ENCODE results near the gene BCL7C.

BCL7C gene

GRCh38 chr16:30888856-30889499, 4.9 kb downstream of the BCL7C start:
- no peak overlapping the region for H2AFZ ChIP-seq (ENCODE audit: low read length)
- no peaks in the 10 kb centered on the region for H3K79me2 ChIP-seq (ENCODE audit: low read length)
- H4K20me1 ChIP-seq (ENCODE audit: insufficient read depth, low read length), result no peaks in the 10 kb centered on the region
- no peak overlapping the region for H3K9ac ChIP-seq (ENCODE audit: low read length)
- H3K27ac ChIP-seq (ENCODE audit: low read length), result no peak overlapping the region
- H3K4me1 ChIP-seq (ENCODE audit: low read length), result peaks cover 7% of the 10 kb centered on the region; the same call in 1 of the 2 replicates
- no peak overlapping the region for H3K4me2 ChIP-seq (ENCODE audit: low read depth, low read length)
- peaks cover 9% of the 10 kb centered on the region; the same call in 1 of the 2 replicates for H3F3A ChIP-seq (ENCODE audit: insufficient read depth, low read length)
- DNase-seq, result no peak
- H3K9me2 ChIP-seq (replicated peaks; ENCODE audit: insufficient read depth, low read length), result no peaks in the 10 kb centered on the region
- H3K27me3 ChIP-seq (replicated peaks; ENCODE audit: insufficient read depth, low read length), result no peaks in the 10 kb centered on the region
- no peaks in the 10 kb centered on the region for H3K36me3 ChIP-seq (replicated peaks; ENCODE audit: insufficient read depth, low read length)
- H3K4me3 ChIP-seq (ENCODE audit: low read length), result no peak overlapping the region
- H3K9me3 ChIP-seq (replicated peaks; ENCODE audit: insufficient read depth, low read length), result no peaks in the 10 kb centered on the region
- no peak for TF ChIP-seq EZH2 (optimal IDR thresholded peaks at IDR 0.05; ENCODE audit: low read depth, low read length)
- no peak for TF ChIP-seq EZH2phosphoT487 (IDR thresholded peaks at IDR 0.05; ENCODE audit: low read length)
- TF ChIP-seq, protein P1, sequence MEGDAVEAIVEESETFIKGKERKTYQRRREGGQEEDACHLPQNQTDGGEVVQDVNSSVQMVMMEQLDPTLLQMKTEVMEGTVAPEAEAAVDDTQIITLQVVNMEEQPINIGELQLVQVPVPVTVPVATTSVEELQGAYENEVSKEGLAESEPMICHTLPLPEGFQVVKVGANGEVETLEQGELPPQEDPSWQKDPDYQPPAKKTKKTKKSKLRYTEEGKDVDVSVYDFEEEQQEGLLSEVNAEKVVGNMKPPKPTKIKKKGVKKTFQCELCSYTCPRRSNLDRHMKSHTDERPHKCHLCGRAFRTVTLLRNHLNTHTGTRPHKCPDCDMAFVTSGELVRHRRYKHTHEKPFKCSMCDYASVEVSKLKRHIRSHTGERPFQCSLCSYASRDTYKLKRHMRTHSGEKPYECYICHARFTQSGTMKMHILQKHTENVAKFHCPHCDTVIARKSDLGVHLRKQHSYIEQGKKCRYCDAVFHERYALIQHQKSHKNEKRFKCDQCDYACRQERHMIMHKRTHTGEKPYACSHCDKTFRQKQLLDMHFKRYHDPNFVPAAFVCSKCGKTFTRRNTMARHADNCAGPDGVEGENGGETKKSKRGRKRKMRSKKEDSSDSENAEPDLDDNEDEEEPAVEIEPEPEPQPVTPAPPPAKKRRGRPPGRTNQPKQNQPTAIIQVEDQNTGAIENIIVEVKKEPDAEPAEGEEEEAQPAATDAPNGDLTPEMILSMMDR (IDR thresholded peaks at IDR 0.05; ENCODE audit: low read length), result no peak

GRCh38 chr16:30887927-30888326, 6.0 kb downstream of the BCL7C start:
- Histone ChIP-seq H4K20me1 (ENCODE audit: insufficient read depth, low read length) (no peaks in the 10 kb centered on the region), H2AFZ (ENCODE audit: low read length) (no peak overlapping the region), H3K36me3 (replicated peaks; ENCODE audit: insufficient read depth, low read length) (no peaks in the 10 kb centered on the region), H3K79me2 (ENCODE audit: low read length) (no peaks in the 10 kb centered on the region), H3K27me3 (replicated peaks; ENCODE audit: insufficient read depth, low read length) (no peaks in the 10 kb centered on the region), H3K27ac (ENCODE audit: low read length) (no peak overlapping the region), H3F3A (ENCODE audit: insufficient read depth, low read length) (0 out of 2 replicates have a peak, but pooled peaks cover 2% of the 10 kb centered on the region), H3K9me2 (replicated peaks; ENCODE audit: insufficient read depth, low read length) (no peaks in the 10 kb centered on the region), H3K9ac (ENCODE audit: low read length) (no peak overlapping the region), H3K4me2 (ENCODE audit: low read depth, low read length) (no peak overlapping the region), H3K9me3 (replicated peaks; ENCODE audit: insufficient read depth, low read length) (no peaks in the 10 kb centered on the region), H3K4me3 (ENCODE audit: low read length) (no peak overlapping the region), H3K4me1 (ENCODE audit: low read length) (peaks cover under 1% of the 10 kb centered on the region; the same call in 1 of the 2 replicates)
- no peak for TF ChIP-seq EZH2 (optimal IDR thresholded peaks at IDR 0.05; ENCODE audit: low read depth, low read length)
- TF ChIP-seq, protein P1 (IDR thresholded peaks at IDR 0.05; ENCODE audit: low read length), result no peak
- no peak for TF ChIP-seq EZH2phosphoT487 (IDR thresholded peaks at IDR 0.05; ENCODE audit: low read length)
- DNase-seq, result no peak

DNA sequence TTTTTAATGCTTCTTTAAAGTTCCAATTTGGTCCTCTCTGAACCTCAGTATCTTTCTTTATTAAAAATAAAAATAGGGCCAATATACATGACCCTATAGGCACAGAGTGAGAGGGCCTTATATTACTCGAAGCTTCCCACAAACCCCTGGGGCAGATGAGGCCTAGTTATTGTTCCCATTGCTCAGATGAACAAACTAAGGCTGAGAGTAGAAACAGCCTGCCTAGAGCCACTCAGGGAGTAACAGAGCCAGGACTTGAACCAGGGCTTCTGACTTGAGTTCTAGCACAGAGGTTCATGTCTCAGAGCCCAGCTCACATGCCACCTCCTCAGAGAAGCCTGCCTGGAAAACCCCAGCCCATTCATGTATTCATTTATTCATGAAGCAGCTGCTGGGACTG, 7.7 kb downstream of the BCL7C start:
- DNase-seq, result no peak
- Histone ChIP-seq H2AFZ (ENCODE audit: low read length) (no peak overlapping the region), H3K36me3 (replicated peaks; ENCODE audit: insufficient read depth, low read length) (no peaks in the 10 kb centered on the region), H3K27ac (ENCODE audit: low read length) (no peak overlapping the region), H3K4me2 (ENCODE audit: low read depth, low read length) (no peak overlapping the region), H3K79me2 (ENCODE audit: low read length) (no peaks in the 10 kb centered on the region), H4K20me1 (ENCODE audit: insufficient read depth, low read length) (no peaks in the 10 kb centered on the region), H3K9me2 (replicated peaks; ENCODE audit: insufficient read depth, low read length) (no peaks in the 10 kb centered on the region), H3K27me3 (replicated peaks; ENCODE audit: insufficient read depth, low read length) (no peaks in the 10 kb centered on the region), H3K4me3 (ENCODE audit: low read length) (no peak overlapping the region), H3K9ac (ENCODE audit: low read length) (no peak overlapping the region), H3F3A (ENCODE audit: insufficient read depth, low read length) (no peaks in the 10 kb centered on the region), H3K4me1 (ENCODE audit: low read length) (no peaks in the 10 kb centered on the region), H3K9me3 (replicated peaks; ENCODE audit: insufficient read depth, low read length) (no peaks in the 10 kb centered on the region)
- no peak for TF ChIP-seq EZH2 (optimal IDR thresholded peaks at IDR 0.05; ENCODE audit: low read depth, low read length)
- TF ChIP-seq, protein P1 (IDR thresholded peaks at IDR 0.05; ENCODE audit: low read length), result no peak
- no peak for TF ChIP-seq EZH2phosphoT487 (IDR thresholded peaks at IDR 0.05; ENCODE audit: low read length)

Measured in MM.1S (cell line).